Measurements from ENCODE around the gene MED31. TPM values are rescaled to one million over a fixed set of nuclear protein-coding genes. Genes with fewer than 3 reads are reported as not detected.

MED31 gene
- total and polyA plus RNA-seq, 2 of the 13 experiments (the other 11 are each of a cell fraction or from before 2014, with no cell fraction given), result 19.0 to 20.9 TPM

- TF ChIP-seq RORA (CRISPR knock-in tag; IDR thresholded peaks at IDR 0.05), result no peak
- no peak for TF ChIP-seq ZNF451 (CRISPR knock-in tag; IDR thresholded peaks at IDR 0.05)
- TF ChIP-seq, protein P1, sequence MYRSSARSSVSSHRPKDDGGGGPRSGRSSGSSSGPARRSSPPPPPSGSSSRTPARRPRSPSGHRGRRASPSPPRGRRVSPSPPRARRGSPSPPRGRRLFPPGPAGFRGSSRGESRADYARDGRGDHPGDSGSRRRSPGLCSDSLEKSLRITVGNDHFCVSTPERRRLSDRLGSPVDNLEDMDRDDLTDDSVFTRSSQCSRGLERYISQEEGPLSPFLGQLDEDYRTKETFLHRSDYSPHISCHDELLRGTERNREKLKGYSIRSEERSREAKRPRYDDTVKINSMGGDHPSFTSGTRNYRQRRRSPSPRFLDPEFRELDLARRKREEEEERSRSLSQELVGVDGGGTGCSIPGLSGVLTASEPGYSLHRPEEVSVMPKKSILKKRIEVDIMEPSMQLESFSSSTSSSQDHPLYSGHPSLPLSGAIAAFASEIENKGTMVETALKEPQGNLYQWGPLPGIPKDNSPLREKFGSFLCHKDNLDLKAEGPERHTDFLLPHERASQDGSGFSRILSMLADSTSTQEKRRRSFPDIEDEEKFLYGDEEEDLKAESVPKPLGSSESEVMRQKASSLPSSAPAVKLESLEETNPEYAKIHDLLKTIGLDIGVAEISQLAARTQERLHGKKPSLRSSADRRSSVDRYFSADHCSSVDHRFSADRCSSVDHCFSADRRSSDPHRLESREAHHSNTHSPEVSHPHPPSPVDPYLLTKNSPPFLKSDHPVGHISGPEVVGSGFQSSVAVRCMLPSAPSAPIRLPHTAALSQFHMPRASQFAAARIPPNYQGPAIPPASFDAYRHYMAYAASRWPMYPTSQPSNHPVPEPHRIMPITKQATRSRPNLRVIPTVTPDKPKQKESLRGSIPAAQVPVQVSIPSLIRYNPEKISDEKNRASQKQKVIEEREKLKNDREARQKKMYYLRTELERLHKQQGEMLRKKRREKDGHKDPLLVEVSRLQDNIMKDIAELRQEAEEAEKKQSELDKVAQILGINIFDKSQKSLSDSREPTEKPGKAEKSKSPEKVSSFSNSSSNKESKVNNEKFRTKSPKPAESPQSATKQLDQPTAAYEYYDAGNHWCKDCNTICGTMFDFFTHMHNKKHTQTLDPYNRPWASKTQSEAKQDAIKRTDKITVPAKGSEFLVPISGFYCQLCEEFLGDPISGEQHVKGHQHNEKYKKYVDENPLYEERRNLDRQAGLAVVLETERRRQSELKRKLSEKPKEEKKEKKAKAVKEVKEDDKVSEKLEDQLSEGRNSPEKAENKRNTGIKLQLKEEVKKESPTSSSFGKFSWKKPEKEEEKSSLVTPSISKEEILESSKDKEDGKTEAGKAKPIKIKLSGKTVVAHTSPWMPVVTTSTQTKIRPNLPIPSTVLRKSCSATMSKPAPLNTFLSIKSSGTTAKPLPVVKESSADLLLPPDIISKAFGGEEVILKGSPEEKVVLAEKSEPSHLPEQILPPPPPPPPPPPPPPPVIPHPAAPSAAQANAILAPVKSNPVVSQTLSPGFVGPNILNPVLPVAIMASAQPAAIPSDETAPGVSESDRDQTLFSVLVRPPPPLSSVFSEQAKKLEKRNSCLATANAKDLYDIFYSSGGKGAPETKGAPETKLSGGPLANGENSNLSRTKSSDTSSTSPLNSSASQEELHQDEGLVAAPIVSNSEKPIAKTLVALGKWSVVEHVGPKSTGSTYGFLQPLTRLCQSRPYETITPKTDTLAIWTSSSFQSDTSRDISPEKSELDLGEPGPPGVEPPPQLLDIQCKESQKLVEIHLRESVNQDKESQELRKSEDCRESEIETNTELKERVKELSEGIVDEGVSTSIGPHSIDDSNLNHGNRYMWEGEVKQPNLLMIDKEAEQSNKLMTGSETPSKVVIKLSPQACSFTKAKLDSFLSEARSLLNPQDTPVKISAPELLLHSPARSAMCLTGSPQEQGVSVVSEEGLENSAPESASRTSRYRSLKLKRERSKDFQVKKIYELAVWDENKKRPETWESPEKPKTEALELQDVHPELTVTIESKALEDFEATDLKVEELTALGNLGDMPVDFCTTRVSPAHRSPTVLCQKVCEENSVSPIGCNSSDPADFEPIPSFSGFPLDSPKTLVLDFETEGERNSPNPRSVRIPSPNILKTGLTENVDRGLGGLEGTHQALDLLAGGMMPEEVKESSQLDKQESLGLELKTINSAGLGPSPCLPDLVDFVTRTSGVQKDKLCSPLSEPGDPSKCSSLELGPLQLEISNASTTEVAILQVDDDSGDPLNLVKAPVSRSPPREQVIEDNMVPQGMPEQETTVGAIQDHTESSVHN (CRISPR knock-in tag; IDR thresholded peaks at IDR 0.05), result no peak
- TF ChIP-seq ZNF816 (CRISPR knock-in tag; IDR thresholded peaks at IDR 0.05; ENCODE audit: borderline replicate concordance), result no peak; the same call in 1 of the 2 replicates
- TF ChIP-seq PCBP2 (optimal IDR thresholded peaks at IDR 0.05; ENCODE audit: low read depth, low read length, poor library complexity, severe bottlenecking), result no peak
- no peak for TF ChIP-seq ZSCAN12 (CRISPR knock-in tag; IDR thresholded peaks at IDR 0.05)
- TF ChIP-seq ZMYM4 (CRISPR knock-in tag; IDR thresholded peaks at IDR 0.05), result peak; percentile 50; the same call in 1 of the 2 replicates
- no peak for TF ChIP-seq MAFF (IDR thresholded peaks at IDR 0.05; ENCODE audit: low read depth, low read length)
- TF ChIP-seq ZNF547 (CRISPR knock-in tag; IDR thresholded peaks at IDR 0.05), result no peak
- TF ChIP-seq CBX5 (CRISPR knock-in tag; IDR thresholded peaks at IDR 0.05; ENCODE audit: borderline replicate concordance), result no peak; the same call in 1 of the 2 replicates
- TF ChIP-seq SRY (CRISPR knock-in tag; IDR thresholded peaks at IDR 0.05), result no peak
- TF ChIP-seq, protein P2, sequence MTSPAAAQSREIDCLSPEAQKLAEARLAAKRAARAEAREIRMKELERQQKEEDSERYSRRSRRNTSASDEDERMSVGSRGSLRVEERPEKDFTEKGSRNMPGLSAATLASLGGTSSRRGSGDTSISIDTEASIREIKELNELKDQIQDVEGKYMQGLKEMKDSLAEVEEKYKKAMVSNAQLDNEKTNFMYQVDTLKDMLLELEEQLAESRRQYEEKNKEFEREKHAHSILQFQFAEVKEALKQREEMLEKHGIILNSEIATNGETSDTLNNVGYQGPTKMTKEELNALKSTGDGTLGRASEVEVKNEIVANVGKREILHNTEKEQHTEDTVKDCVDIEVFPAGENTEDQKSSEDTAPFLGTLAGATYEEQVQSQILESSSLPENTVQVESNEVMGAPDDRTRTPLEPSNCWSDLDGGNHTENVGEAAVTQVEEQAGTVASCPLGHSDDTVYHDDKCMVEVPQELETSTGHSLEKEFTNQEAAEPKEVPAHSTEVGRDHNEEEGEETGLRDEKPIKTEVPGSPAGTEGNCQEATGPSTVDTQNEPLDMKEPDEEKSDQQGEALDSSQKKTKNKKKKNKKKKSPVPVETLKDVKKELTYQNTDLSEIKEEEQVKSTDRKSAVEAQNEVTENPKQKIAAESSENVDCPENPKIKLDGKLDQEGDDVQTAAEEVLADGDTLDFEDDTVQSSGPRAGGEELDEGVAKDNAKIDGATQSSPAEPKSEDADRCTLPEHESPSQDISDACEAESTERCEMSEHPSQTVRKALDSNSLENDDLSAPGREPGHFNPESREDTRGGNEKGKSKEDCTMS (CRISPR knock-in tag; conservative IDR thresholded peaks at IDR 0.05), result no peak
- TF ChIP-seq, protein P3, sequence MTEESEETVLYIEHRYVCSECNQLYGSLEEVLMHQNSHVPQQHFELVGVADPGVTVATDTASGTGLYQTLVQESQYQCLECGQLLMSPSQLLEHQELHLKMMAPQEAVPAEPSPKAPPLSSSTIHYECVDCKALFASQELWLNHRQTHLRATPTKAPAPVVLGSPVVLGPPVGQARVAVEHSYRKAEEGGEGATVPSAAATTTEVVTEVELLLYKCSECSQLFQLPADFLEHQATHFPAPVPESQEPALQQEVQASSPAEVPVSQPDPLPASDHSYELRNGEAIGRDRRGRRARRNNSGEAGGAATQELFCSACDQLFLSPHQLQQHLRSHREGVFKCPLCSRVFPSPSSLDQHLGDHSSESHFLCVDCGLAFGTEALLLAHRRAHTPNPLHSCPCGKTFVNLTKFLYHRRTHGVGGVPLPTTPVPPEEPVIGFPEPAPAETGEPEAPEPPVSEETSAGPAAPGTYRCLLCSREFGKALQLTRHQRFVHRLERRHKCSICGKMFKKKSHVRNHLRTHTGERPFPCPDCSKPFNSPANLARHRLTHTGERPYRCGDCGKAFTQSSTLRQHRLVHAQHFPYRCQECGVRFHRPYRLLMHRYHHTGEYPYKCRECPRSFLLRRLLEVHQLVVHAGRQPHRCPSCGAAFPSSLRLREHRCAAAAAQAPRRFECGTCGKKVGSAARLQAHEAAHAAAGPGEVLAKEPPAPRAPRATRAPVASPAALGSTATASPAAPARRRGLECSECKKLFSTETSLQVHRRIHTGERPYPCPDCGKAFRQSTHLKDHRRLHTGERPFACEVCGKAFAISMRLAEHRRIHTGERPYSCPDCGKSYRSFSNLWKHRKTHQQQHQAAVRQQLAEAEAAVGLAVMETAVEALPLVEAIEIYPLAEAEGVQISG (CRISPR knock-in tag; IDR thresholded peaks at IDR 0.05), result peak; percentile 50
- no peak for TF ChIP-seq SIN3B (IDR thresholded peaks at IDR 0.05; ENCODE audit: low read length)
- no peak; the same call in 1 of the 2 replicates for TF ChIP-seq ZNF629 (CRISPR knock-in tag; conservative IDR thresholded peaks at IDR 0.05)
- TF ChIP-seq TBX2 (CRISPR knock-in tag; IDR thresholded peaks at IDR 0.05; ENCODE audit: borderline replicate concordance), result peak; percentile 86
Observed at GRCh38 chr17:6683081-6683684, 31.8 kb upstream of the MED31 start (continued).

Data from HepG2 (cell line).